HG02885 (cell line): ENCODE data around the gene PSMB9.

Experiments
- ATAC-seq: cut with Tn5 transposase; IDR thresholded peaks from one replicate; pipeline ENCODE4 v1.9.1; 2021; ENCODE audit warnings: mild to moderate bottlenecking; ENCODE audit not compliant: unreplicated experiment, poor library complexity

Gene PSMB9

DNA sequence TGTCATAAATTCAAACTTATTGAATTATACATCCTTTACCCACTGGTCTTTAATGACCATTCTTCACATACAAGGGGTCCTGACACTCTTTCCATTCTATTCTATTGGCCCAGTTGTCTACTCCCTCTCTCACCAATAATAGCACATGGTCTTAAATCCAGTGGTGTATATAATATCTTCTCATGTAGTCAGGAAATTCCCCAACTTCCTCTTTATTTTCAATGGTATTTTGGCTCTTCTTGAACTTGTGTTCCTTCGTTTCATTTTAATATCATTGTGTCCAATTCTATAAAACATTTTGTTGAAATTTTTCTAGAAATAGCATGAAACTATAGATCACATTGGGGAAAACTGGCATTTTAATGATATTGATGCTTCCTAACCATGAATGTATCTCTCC, 36.8 kb downstream of the PSMB9 start:
- ATAC-seq = no peak

DNA sequence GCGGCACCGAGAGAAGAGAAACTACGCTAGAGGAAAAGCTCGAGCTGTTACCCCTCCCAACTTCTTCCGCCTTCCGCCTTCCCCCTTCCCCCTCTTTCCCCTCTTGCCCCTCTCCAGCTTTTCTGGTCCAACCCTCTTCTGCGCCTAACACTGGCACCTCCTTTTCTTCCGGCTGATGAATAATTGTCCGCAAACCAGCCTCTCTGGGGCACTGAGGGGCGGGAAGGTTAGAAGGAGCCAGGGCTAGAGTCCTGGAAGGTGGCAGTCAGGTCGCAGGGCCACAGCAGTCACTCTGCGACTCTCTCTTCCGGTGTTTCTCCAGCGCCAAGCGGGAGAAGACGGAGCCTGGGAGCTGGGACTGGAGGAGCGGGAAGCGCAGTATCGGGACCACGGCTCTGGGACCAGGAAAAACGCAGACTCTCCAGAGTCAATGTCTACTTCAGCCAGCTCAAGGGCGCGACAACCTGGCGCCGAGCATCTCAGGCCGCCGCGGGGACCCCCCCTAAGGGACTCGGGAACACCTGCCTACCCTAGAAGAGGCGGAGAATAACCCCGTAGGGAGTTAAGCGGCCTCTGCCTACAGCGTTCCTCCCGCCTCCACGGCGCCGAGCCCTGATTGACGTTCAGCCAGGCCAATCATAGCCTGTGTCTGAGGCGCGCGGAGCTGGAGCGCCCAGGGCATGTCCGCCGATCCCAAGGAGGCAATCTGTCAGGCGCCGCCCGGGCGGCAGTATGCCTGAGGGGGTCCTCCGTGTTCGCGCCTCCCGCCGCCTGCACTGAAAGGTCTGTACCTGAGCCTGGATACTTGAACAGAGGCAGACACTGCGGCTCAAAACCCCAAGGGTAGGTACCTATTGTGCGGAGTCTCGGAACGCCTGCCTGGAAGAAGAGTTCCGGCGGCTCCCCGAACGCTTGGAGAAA, 40.4 kb downstream of the PSMB9 start:
- ATAC-seq = peak; percentile 96

DNA sequence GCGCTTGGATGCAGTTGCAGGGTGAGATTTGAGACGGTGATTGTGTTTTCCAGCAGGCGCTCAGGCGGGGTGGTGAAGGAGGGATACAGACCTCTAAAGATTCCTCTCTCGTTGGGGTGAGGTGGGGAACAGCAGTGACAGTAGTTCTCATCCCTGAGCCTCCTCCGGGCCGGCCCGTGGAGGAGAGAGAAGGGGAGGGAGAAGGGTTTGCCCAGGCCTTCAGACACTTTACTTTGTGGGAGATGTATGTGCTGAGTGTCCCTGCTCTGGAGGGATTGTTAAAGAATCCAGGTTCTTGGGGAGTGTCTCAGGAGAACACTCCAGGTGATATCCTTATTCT, 41.0 kb downstream of the PSMB9 start:
- ATAC-seq = peak; percentile 13

DNA sequence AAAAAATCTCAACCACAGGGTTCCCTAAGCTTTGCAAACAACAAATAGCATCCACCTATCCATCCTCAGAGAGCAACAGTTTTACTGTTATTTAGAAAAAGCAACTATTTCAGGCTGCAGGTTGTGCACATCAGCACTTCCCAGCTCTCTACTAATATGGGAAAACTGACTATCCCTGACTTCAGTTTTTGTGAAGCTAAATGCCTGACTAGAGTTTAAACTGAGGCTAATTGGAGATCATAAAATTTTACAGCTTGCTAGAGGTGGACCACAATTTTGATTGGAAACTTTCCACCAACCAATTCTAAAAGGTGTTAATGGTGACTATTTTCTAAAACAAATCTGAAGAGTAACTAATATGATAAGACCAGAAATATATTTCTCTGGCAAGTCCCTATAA, 50.0 kb downstream of the PSMB9 start:
- no peak for ATAC-seq

DNA sequence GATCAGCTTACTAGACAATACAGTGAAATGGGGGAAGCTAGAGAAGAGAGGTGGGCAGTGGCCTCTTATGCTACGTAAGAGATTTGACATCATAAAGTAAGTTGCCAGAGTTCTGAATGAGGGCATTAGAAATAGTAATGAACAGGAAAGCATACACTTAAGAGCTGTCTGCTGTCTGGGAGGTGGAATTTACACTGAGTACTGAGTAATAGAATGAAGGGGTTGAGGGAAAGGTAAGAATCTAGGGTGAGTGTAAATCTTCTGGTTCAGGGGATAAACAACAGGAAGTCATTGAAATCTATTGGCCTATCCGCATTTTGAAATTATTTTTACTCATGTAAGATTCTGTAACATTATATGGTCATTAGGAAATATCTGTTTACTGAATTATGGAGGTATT, 51.1 kb downstream of the PSMB9 start:
- ATAC-seq = no peak

DNA sequence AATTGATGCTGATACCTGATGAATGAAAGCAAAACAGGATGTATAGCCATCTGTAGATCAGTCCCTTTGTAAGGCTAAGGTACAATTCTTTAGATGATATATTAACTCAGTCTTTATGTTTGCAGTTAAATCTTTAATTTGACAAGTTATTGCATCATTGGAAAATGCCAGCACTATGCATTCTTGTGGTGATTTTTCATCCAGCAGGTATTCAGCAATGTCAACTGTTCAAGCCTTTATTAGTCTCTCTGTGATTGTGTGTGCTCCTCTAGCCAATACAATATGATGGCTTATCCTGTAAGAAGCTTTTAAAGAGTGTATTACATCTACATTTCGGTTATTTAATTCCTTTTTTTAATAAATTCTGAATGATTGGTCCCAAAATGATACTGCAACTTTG, 52.5 kb downstream of the PSMB9 start:
- no peak for ATAC-seq

DNA sequence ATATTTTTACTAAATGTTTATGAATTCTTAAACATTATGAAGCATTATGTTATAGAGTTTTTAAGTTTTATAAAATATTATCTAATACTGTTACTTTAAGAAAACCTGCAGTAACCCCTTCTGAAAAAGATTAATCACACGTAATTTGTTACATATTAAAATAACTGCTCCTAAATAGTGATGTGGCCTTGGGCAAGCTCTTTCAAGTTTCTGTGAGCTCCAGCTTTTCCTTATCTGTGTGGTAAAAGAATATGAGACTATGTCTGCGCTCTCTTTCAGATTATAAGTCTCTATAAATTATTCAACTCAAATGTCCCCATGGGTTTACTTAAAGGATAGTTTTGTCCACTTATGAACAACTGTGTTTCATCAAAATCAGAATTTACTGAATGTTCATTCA, 54.9 kb downstream of the PSMB9 start:
- no peak for ATAC-seq
